ENCODE measurements around the gene RAD51B.
A peak's percentile ranks its signal among the peaks of the same experiment; 100 is the strongest.

RAD51B gene

DNA sequence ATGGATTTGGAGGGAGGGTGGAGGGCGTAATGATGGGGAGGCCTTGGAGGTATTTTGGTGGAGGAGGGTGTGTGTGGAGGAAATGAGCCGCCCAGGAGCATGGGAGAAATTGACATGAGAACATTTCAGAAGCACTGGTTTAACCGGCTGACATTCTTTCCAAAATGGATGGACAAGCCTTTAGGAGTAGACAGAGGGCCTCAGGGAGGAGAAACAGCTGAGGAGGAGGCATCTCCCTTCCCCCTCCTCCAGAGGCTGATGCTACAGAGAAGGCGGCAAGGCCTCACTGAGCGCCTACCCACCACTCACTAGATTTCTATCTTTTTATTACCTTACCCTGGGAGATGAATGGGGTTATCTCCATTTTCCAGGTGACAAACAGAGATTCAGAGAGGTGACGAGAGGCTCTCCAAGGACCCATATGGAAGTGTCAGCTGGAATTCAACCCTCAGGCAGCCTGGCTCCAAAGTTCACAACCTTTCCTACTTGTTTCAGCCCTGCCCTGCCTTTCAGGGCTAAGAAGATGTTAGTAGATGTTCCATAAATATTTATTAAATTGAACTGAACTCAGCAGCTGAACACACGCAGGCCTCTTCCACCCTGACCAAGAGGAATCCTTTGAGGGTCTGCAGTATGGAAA is 683.7 kb downstream of the RAD51B start:
- Mint-ChIP-seq H3K9me3 (no peaks in the 10 kb centered on the region), H3K4me3 (no peak overlapping the region), H3K4me1 (ENCODE audit: low read depth) (peaks cover 66% of the 10 kb centered on the region), H3K27me3 (no peaks in the 10 kb centered on the region), H3K36me3 (ENCODE audit: low read depth) (no peaks in the 10 kb centered on the region), H3K27ac (no peak overlapping the region)

DNA sequence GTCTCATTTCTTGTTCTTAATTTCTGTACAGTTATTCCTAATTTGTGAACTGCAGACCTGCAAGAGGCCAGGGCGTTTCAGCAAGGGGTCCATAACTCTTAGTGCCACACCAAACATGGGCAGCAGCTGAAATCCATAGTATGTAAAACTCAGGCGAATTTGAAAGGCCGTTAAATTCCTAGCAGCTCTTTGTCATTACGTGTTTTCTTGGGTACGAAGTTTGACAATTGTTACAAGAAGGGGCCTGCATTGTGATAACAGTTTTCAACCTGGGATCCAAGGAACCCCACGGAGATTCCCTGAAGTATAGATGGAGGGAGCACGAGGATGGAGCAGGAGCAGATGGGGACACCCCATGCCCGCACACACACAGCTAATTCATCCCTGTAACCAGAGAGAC is 685.3 kb downstream of the RAD51B start:
- Mint-ChIP-seq H3K4me1 (ENCODE audit: low read depth) (peaks cover 75% of the 10 kb centered on the region), H3K27me3 (no peaks in the 10 kb centered on the region), H3K4me3 (no peak overlapping the region), H3K36me3 (ENCODE audit: low read depth) (no peaks in the 10 kb centered on the region), H3K27ac (no peak overlapping the region), H3K9me3 (no peaks in the 10 kb centered on the region)

GRCh38 chr14:68506021-68506644 is 686.6 kb downstream of the RAD51B start:
- Mint-ChIP-seq H3K36me3 (ENCODE audit: low read depth) (no peaks in the 10 kb centered on the region), H3K9me3 (no peaks in the 10 kb centered on the region), H3K27me3 (no peaks in the 10 kb centered on the region), H3K4me1 (ENCODE audit: low read depth) (peaks cover 78% of the 10 kb centered on the region), H3K4me3 (peak overlapping the region; percentile 41), H3K27ac (peak overlapping the region; percentile 74)

DNA sequence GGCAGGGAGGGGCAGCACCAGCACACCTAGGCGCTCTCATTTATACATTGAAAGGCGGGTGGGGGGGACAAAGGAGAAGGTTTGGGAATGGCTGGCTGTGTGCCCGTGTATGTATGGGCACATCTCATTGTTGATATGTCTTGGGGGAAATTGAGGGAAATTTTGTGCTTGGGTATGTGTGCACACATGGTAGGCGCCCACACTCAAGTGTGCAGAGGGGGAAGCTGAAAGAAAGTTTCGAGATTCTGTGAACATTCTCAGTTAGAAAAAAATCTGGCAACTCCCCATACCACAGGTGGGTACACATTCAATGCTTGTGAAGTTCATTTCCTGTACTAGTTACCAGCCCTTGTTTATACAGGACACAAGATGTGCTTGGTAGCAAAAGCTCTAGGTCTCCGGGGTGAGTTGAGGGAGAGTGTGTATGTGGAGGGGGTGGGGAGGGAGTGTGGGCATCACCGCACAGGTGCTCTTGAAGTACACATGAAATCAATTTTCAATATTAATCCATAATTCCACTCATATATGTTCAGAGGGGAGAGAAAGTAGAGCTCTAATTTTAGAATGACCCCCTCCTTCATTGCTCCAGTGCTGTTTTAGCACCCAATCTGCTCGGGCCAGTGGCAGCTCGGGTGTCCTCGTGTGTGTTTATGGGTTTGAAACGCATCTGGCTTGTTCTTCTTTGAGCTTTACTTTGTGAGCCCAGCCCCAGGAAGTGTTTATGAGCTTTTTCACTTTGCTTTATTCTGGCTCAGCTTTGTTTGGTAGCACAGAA is 687.3 kb downstream of the RAD51B start:
- Mint-ChIP-seq H3K9me3 (no peaks in the 10 kb centered on the region), H3K4me3 (peak overlapping the region; percentile 41), H3K4me1 (ENCODE audit: low read depth) (peaks cover 79% of the 10 kb centered on the region), H3K36me3 (ENCODE audit: low read depth) (no peaks in the 10 kb centered on the region), H3K27me3 (no peaks in the 10 kb centered on the region), H3K27ac (peak overlapping the region; percentile 74)

DNA sequence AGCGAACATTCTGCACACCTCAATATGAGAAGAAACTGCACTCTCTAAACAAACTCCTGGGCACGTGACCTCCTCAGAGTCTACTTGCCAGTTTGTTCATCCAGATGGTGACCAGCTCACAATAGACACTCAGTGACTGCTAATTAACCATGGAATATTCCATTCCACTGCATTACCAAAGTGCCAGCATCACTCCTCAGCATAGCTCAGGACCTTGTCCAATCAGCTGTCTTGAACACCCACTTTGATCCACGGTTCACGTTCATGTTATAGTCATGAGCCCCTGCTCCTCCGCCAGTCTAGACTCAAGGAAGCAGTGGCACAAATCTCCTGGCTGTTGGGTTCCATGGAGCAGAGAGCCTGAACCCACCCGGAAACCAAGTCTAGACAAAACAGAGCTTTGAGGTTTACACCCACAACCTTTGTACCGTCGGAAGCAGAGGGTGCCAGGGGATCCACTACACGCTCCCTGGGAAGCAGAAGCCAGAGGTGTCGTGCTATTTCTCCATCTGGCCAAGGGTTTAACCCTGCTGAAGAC is 688.0 kb downstream of the RAD51B start:
- Mint-ChIP-seq H3K4me3 (peak overlapping the region; percentile 41), H3K27ac (peak overlapping the region; percentile 74), H3K27me3 (no peaks in the 10 kb centered on the region), H3K4me1 (ENCODE audit: low read depth) (peaks cover 80% of the 10 kb centered on the region), H3K36me3 (ENCODE audit: low read depth) (no peaks in the 10 kb centered on the region), H3K9me3 (no peaks in the 10 kb centered on the region)

- no peaks in the 10 kb centered on the region for H3K36me3 Mint-ChIP-seq (ENCODE audit: low read depth)
- peaks cover 83% of the 10 kb centered on the region for H3K4me1 Mint-ChIP-seq (ENCODE audit: low read depth)
- H3K4me3 Mint-ChIP-seq, result no peak overlapping the region
- H3K9me3 Mint-ChIP-seq, result no peaks in the 10 kb centered on the region
- H3K27ac Mint-ChIP-seq, result no peak overlapping the region
- H3K27me3 Mint-ChIP-seq, result no peaks in the 10 kb centered on the region
Measured at GRCh38 chr14:68508581-68508980, 689.0 kb downstream of the RAD51B start.

GRCh38 chr14:68509188-68509983 is 689.8 kb downstream of the RAD51B start:
- H3K4me1 Mint-ChIP-seq (ENCODE audit: low read depth), result peaks cover 81% of the 10 kb centered on the region
- no peak overlapping the region for H3K4me3 Mint-ChIP-seq
- no peaks in the 10 kb centered on the region for H3K27me3 Mint-ChIP-seq
- no peak overlapping the region for H3K27ac Mint-ChIP-seq
- H3K36me3 Mint-ChIP-seq (ENCODE audit: low read depth), result no peaks in the 10 kb centered on the region
- no peaks in the 10 kb centered on the region for H3K9me3 Mint-ChIP-seq

- Mint-ChIP-seq H3K36me3 (ENCODE audit: low read depth) (no peaks in the 10 kb centered on the region), H3K4me3 (no peak overlapping the region), H3K27me3 (no peaks in the 10 kb centered on the region), H3K27ac (no peak overlapping the region), H3K9me3 (no peaks in the 10 kb centered on the region), H3K4me1 (ENCODE audit: low read depth) (peaks cover 73% of the 10 kb centered on the region)
Measured at GRCh38 chr14:68510201-68511128, 690.9 kb downstream of the RAD51B start.

- H3K9me3 Mint-ChIP-seq, result no peaks in the 10 kb centered on the region
- peaks cover 63% of the 10 kb centered on the region for H3K4me1 Mint-ChIP-seq (ENCODE audit: low read depth)
- no peak overlapping the region for H3K27ac Mint-ChIP-seq
- H3K27me3 Mint-ChIP-seq, result no peaks in the 10 kb centered on the region
- no peak overlapping the region for H3K4me3 Mint-ChIP-seq
- H3K36me3 Mint-ChIP-seq (ENCODE audit: low read depth), result no peaks in the 10 kb centered on the region
Measured at GRCh38 chr14:68511129-68512047, 691.8 kb downstream of the RAD51B start.

- H3K4me3 Mint-ChIP-seq, result no peak overlapping the region
- H3K9me3 Mint-ChIP-seq, result no peaks in the 10 kb centered on the region
- H3K27me3 Mint-ChIP-seq, result no peaks in the 10 kb centered on the region
- H3K27ac Mint-ChIP-seq, result no peak overlapping the region
- H3K36me3 Mint-ChIP-seq (ENCODE audit: low read depth), result no peaks in the 10 kb centered on the region
- peaks cover 56% of the 10 kb centered on the region for H3K4me1 Mint-ChIP-seq (ENCODE audit: low read depth)
Measured at GRCh38 chr14:68512088-68512487, 692.5 kb downstream of the RAD51B start.

DNA sequence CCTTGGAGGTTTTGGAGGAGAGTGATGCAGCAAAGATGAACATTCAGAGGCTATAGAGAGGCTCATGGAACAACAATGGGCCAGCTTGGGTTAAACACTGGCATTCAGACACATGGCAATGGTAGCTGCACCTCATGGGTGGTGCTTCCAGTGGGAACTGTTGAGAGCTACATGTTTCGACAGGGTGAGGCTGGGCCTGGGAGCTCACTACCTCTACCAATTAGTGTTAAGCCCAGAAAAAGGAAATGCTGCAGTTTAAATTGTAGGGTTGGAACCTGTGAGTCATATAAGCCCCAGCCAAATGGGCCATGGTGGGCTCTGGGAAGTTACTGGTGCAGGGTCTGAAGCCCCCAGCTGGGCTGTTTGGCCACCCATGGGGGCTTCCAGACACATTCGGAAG is 693.6 kb downstream of the RAD51B start:
- Mint-ChIP-seq H3K27ac (peak overlapping the region; percentile 17), H3K4me3 (no peak overlapping the region)

GRCh38 chr14:68513838-68514607 is 694.4 kb downstream of the RAD51B start:
- H3K9me3 Mint-ChIP-seq, result no peaks in the 10 kb centered on the region
- H3K36me3 Mint-ChIP-seq (ENCODE audit: low read depth), result no peaks in the 10 kb centered on the region
- H3K27me3 Mint-ChIP-seq, result no peaks in the 10 kb centered on the region
- H3K27ac Mint-ChIP-seq, result peak overlapping the region; percentile 1
- peaks cover 48% of the 10 kb centered on the region for H3K4me1 Mint-ChIP-seq (ENCODE audit: low read depth)
- H3K4me3 Mint-ChIP-seq, result no peak overlapping the region

More for the DNA sequence above, 693.6 kb downstream of the RAD51B start:
- Mint-ChIP-seq H3K9me3 (no peaks in the 10 kb centered on the region), H3K4me1 (ENCODE audit: low read depth) (peaks cover 53% of the 10 kb centered on the region), H3K36me3 (ENCODE audit: low read depth) (no peaks in the 10 kb centered on the region), H3K27me3 (no peaks in the 10 kb centered on the region)

Data from stimulated activated naive CD8-positive, alpha-beta T cell treated with anti-CD3 and anti-CD28 coated beads, Interleukin-15, Interleukin-2, amounts not matched to agents 100 ng/mL and 50 ng/mL, for 24 hours (primary cell).